NCI-H1105 (cell line): ENCODE measurements around the gene AKAP9.
"Not testable (repeated sequence)": the region's sequence is repeated elsewhere in the genome, so short reads cannot be mapped to it uniquely, and the experiment has no call there.

ENCODE experiments used
- DNase-seq: peaks from one replicate; lab custom pipeline; 2025; lab: John Stamatoyannopoulos, UW

Gene AKAP9

GRCh38 chr7:91940572-91941341 lies at the start of gene AKAP9:
AKAP9 (plus strand) TSS chr7:91940862; CDS start chr7:91941100, 238 bp downstream.
- peak; percentile 92 for DNase-seq

DNA sequence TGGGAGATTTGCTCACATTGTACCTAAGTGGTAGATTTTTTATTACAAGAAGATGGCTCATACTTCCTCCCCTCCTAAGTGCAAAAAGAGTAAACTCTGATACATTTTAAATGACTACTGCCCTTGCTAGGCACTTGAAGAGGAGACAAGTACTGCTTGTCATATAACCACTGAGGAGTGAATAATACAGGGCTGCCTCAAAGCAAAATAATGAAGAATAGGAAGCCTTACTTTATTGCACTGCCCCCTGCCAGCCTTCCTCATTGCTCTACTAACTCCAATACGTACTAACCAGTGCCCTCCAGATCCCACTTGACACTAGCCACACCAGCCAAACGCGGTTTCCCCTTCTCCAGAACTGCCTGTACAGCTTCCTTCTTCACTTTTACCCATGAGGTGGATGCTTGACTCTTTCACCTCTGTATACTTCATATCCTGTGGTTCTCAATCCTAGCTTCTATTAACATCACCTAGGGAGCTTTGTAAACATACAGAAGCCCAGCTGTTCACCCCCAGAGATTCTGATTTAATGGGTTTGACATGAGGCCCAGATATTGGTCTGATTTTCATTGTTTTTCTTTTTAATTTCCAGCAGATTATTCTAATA lies 48.5 kb upstream of the AKAP9 start:
- DNase-seq = no peak

GRCh38 chr7:91892821-91893340 lies 47.8 kb upstream of the AKAP9 start:
- DNase-seq = no peak

- not testable (repeated sequence) for DNase-seq
Observed at GRCh38 chr7:91893699-91894098, 47.0 kb upstream of the AKAP9 start.

DNA sequence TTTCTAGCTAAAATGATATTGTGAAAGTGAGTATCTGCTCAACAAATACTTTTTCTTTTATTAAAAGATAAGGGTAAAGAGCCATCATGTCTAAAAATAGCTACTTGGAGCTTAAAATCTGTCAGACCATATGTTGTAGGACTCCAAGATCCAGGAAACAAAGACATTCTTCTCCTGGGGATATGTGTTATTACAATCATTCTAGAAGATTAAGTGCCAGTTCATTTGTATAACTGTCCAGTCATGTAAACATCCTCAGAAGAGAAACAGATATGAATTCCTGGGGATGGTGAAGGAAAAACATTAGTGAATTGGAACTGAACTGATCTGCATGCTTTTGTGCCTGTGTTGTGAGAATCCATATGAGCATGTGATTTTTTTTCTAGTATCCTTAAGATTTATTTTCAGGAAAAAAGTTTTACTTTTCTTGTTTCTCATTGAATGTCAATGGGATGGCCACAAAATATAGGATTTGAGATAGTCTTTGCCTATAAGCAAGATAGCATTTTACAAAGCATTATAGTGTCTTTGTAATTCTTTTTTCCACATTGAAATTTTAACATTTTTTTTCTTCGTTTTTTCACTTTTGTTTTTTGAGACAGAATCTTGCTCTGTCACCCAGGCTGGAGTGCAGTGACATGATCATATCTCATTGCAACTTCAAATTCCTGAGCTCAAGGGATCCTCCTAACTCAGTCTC lies 45.7 kb upstream of the AKAP9 start:
- DNase-seq = no peak

DNA sequence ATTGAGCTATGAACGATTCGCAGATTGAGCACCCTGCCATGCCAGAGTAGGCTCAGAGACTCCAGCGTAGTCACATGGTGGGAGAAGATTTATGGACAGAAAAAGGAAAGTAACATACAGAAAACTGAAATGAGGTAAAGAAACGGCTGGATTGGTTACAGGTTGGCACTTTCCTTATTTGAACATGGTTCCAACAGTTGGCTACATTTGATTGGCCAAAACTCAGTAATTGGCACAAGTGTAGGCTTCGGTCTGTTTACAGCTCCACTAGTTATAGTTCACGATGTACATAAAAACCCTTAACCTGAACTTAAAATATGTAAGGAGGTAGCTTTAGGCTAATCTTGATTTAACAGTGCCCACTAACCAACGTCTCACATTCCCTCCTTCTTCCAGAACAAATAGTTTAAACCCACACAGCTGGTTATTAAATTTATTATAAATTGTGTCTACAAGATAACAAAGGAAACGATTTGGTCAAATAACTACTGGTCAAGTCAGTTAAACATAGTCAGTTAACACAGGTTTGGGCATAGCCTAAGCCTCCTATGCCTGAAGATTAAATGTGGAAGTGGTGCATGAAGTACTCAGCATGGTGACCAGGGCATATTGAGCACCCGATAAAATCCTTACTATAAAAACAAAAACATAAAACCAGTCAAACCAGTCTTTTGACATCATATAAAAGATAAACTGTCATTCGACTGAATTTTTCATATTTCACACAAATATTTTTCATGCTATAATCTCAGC lies 42.2 kb upstream of the AKAP9 start:
- no peak for DNase-seq

GRCh38 chr7:91899563-91899962 lies 41.1 kb upstream of the AKAP9 start:
- no peak for DNase-seq

DNA sequence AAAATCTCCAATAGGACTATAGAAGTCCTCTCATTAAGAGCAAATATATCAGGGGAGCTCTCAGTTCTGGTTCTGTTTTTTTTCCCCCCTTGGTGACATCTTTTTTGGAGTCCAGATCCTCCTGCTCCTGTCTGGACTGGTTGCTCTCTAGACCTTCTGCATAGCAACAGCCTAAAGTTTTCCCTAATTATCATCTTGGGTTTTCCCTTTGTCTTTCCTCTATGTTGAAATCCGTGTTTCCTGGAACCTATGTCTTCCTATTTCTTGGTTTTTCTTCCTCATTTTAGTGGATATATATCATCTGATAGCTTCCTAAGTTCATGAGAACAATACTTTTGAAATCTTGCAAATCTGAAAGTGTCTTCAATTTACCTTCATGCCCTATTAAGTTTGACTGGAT lies 30.5 kb upstream of the AKAP9 start:
- DNase-seq = no peak

- DNase-seq = no peak
Observed at GRCh38 chr7:91911121-91911520, 29.5 kb upstream of the AKAP9 start.

DNA sequence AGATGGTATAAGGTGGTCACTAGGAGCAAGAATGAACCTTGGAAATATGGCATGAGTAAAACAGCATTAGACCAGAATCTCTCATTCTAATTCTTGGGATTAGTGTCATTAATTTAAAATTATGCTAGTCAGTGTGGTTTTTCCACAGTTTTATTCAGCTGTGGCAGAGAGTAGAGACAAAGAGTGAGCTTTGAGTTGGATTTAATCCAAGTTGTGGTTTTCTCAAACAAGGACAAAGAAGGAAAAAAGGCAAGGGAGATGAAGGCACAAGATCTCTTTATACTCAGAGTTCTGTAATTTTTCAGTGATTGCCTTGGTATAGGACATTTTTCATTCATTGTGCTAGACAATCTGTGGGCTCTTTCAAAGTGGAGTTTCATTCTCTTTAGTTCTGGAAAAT lies 28.2 kb upstream of the AKAP9 start:
- no peak for DNase-seq

DNA sequence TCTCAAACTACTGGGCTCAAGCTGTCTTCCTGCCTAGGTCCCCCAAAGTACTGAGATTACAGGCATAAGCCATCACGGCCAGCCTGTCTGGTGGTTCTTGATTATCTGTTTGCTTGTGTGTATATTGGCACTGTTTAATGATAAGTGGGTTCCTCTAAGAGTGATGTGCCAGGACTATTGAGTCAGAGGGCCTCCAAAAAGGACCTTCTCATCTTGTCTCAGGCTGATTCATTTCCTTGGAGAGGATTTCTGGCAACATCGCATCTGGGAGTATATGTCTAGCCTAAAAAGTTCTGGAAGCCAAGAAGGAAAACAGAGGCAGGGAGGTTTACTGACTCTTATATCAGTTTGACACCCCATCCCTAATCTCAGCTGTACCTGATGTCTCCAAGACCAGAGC lies 27.1 kb upstream of the AKAP9 start:
- no peak for DNase-seq

DNA sequence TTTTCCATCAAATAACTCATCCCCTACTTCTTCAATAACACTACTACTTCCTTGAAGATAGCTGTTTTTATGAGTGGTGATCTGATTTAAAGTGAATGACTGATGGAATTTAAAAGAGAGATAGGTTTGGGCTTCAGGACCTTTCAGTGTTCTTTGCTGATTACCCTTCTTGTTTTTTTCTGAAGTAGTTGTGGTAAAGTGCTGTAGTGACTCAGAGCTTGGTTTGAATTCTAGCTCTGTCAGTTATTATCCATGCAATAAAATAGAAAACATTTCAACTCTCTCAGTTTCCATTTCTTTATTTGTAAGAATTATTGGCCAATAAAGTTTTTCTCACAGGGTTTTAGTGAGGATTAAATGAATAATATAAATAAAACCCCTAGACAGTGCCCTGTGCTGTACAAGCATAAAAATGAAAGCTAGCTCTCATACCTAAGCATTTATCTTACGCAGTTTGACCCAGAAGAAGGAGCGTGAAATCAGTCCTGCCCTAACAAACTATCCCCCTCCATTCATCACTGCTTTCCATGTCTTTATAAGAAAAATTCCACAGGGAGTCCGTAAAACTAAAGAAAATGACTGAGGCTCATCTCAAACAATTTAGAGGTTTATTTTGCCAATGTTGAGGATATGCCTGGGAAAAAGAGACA lies 25.1 kb upstream of the AKAP9 start:
- DNase-seq = no peak

DNA sequence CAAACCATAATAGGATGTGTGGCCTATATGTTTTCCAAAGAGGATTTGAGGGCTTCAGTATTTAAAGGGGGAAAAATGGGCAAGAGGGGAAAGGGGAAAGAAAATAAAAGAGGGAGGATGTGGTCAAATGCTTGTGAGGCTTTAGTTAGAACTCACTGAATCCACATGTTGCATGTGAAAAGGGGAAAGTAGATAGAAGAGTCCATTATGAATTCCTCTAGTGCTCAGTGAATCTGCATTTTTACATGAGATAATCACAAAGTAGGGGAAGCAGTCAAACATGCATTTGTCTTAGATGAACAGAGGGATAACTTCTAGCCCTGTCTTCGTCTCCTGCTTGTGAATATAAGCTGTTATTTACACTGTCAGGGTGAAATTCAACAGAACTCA lies 24.6 kb upstream of the AKAP9 start:
- DNase-seq = no peak

- DNase-seq = no peak
Observed at GRCh38 chr7:91918356-91918755, 22.3 kb upstream of the AKAP9 start.

DNA sequence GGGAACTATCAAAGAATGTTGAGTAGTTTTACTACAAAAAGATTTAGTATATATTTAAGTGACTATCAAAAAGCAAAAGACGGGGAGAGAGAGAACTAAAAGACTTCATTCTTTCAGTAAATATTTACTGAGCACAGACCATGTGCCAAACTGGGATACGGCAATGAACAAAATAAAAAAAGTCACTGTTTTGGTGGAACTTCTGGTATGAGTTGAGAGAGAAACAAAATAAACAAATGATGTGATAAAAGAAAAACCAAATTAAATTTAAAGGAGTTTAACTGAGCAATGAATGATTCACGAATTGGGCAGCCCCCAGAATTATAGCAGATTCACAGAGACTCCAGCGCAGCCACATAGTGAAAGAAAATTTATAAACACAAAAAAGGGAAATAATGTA lies 17.8 kb upstream of the AKAP9 start:
- DNase-seq = no peak

DNA sequence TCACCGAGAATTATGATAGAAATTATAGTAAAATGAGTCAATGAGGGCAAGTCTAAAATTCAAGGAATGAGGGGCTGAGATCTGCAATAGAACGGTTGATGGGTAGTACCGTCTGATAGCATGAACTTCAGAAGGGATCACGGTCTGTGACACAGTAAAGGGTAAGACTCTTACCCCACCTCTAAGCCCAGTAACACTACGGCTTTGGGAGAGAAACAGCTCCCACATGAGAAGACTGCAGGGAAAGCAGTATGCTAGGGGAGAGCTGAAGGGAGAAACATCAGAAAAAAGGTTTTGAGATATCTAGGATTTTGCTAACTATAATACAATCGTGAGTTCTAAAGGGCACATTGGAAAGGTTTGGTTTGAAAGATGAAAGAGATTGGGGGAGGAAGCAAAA lies 12.8 kb upstream of the AKAP9 start:
- DNase-seq = no peak

- no peak for DNase-seq
Observed at GRCh38 chr7:91929463-91929862, 11.2 kb upstream of the AKAP9 start.

DNA sequence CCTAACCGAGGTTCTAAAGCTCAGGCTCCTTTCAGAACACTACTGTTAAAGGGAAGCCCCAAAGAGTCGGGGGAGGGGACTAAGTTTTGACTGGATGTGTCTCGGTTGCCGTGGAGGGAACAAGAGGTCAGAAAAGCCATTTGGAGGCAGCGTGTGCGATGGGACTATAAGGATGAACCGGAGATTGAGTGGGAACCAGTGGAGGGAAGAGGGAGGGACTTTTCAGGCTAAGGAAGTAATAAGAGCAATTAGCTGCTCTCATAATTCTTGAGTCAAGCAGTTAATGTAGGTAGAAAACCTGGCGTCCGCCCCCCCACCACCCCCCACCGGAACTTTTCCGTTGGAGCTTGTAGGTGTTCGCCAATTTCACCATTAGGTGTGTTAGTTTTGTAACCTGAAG lies 491 bp upstream of the AKAP9 start:
- peak; percentile 43 for DNase-seq

DNA sequence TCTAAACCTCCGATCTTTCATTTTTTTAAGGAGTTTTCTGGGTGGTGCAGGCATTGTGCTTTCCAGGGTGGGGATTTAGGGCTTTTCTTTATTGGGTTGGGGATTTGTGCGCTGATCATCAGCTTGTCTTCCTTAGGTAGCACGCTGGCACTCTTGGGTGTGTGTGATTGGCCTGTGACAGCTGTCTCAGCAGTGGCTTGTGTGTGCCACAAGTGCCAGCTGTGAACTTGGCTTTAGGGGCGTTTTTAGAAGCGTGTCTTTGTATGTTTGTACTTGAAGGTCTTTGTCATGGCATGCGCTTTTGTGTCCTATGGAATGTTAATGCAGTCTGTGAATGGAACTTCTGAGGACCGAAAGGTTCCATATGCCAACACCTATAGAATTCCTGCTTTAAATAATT lies 788 bp downstream of the AKAP9 start:
- peak; percentile 58 for DNase-seq

GRCh38 chr7:91942312-91942711 lies 1.6 kb downstream of the AKAP9 start:
- no peak for DNase-seq

DNA sequence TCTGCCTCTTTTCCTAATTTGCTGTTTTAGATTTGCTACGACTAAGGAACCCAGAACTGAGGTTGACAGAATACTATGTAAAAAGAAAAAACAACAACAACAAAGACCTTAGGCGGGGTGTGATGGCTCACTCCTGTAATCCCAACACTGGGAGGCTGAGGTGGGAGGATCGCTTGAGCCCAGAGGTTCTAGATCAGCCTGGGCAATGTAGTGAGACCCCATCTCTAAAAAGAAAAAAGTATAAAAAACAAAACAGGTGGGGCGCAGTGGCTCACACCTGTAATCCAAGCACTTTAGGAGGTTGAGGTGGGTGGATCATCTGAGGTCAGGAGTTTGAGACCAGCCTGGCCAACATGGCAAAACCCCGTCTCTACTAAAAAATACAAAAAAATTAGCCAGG lies 4.3 kb downstream of the AKAP9 start:
- not testable (repeated sequence) for DNase-seq

DNA sequence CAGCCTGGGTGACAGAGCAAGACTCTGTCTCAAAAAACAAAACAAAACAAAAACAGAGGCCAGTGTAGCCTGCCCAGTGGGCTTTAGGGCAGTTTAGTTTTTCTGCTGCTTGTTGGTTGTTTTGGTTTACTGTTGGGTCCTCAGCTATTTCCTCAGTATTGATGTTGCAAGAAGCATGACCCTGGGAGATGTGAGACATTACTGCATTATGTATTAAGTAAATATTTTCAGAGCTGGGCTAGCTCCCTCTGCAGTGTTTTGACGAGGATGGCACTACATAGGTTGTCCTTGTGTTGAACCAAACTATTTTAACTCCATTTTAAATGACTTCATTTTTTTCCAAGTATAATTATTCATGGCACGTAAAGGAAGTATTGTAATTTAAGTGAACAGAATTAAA lies 4.8 kb downstream of the AKAP9 start:
- DNase-seq = no peak
